ENCODE data around the gene SHC1.

Gene SHC1

GRCh38 chr1:154945160-154945961 is 25.2 kb downstream of the SHC1 start:
- no peak overlapping the region for H3K27ac ChIP-seq
- TF ChIP-seq, protein P1, sequence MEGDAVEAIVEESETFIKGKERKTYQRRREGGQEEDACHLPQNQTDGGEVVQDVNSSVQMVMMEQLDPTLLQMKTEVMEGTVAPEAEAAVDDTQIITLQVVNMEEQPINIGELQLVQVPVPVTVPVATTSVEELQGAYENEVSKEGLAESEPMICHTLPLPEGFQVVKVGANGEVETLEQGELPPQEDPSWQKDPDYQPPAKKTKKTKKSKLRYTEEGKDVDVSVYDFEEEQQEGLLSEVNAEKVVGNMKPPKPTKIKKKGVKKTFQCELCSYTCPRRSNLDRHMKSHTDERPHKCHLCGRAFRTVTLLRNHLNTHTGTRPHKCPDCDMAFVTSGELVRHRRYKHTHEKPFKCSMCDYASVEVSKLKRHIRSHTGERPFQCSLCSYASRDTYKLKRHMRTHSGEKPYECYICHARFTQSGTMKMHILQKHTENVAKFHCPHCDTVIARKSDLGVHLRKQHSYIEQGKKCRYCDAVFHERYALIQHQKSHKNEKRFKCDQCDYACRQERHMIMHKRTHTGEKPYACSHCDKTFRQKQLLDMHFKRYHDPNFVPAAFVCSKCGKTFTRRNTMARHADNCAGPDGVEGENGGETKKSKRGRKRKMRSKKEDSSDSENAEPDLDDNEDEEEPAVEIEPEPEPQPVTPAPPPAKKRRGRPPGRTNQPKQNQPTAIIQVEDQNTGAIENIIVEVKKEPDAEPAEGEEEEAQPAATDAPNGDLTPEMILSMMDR (conservative IDR thresholded peaks at IDR 0.05), result no peak

GRCh38 chr1:154944401-154945159 is 26.0 kb downstream of the SHC1 start:
- TF ChIP-seq, protein P1 (conservative IDR thresholded peaks at IDR 0.05), result no peak
- no peak overlapping the region for H3K27ac ChIP-seq

DNA sequence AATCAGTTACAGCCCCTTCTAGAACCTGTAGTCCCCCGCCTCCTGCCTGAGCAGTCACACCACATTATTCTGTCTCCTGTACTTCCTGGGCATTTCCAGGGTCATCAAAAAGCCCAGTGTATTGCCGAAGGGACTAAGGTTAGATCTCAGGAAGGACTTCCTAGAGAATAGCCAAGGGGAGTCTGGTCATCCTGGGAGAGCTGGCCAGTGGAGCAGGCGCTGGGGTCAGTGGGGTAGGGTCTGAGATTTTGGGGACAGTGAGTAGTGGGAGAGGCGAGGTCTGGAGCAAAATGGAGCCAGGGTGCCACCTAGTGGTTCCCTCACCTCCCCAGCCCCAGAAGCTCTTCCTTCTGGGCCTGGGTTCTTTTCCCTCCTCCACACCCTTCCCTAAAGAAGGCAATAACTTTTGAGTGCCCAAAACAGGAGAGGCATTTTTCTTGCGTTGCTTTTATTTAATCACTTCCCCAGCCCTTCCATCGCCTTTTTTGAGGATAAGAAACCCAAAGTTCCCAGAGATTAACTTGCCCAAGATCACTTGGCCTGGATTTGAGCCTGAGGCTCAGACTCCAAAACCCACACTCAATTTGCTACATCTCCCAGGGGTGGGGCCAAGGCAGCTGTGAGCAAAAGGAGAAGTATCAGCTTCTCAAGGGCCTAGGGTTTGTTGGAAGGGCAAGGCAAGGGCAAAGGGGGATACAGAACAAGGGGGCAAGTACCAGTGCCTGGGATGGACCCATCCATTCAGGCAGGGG is 26.7 kb downstream of the SHC1 start:
- no peak overlapping the region for H3K27ac ChIP-seq
- TF ChIP-seq, protein P1 (conservative IDR thresholded peaks at IDR 0.05), result peak; percentile 100

- TF ChIP-seq, protein P1 (conservative IDR thresholded peaks at IDR 0.05), result no peak
- H3K27ac ChIP-seq, result no peak overlapping the region; the same call in 1 of the 2 replicates
Measured at GRCh38 chr1:154941333-154942013, 29.1 kb downstream of the SHC1 start.

GRCh38 chr1:154940651-154941194 is 29.8 kb downstream of the SHC1 start:
- TF ChIP-seq, protein P1 (conservative IDR thresholded peaks at IDR 0.05), result no peak
- H3K27ac ChIP-seq, result no peak overlapping the region; the same call in 1 of the 2 replicates

GRCh38 chr1:154940213-154940560 is 30.4 kb downstream of the SHC1 start:
- TF ChIP-seq, protein P1 (conservative IDR thresholded peaks at IDR 0.05), result no peak
- peak overlapping the region; percentile 100; the same call in 1 of the 2 replicates for H3K27ac ChIP-seq

Measured in VCaP (cell line).